Subcutaneous adipose tissue (tissue), 4 donors: ENCODE measurements around the gene TNFSF11. TPM values are rescaled to one million over a fixed set of nuclear protein-coding genes. Genes with fewer than 3 reads are reported as not detected.

Source experiments
- total RNA-seq, 4 donors: library from RNA; depleted of rRNA; stranded (reverse); fragments of >200 nt; gene quantifications; one replicate each; pipeline ENCODE4 v1.1.0, GENCODE V29; 2016
- TF ChIP-seq, protein P1 (sequence below): fragments of 450-650 bp; IDR thresholded peaks from one replicate; pipeline ENCODE4 v1.5.1; 2016; ENCODE audit warnings: low read depth, mild to moderate bottlenecking, control low read depth, antibody characterized with exemption, moderate library complexity

TNFSF11 gene
- total RNA-seq, 4 donors from 2014 or later = not detected

DNA sequence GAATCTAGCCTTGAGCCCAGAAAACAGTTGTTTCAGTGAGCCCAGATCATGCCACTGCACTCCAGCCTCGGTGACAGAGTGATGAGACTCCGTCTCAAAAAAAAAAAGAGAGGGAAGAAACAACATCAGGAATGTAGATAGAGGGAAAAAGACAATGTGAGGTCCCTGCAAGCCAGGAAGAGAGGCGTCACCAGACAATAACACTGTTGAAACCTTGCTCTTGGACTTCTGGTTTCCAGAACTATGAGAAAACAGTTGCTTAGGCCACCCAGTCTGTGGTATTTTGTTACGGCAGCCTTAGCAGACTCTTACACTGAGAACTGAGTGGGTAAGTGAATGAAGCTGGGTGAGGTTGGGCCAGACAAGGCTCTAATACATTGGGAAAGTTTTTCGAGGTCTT, 64.1 kb downstream of the TNFSF11 start:
- TF ChIP-seq, protein P1, sequence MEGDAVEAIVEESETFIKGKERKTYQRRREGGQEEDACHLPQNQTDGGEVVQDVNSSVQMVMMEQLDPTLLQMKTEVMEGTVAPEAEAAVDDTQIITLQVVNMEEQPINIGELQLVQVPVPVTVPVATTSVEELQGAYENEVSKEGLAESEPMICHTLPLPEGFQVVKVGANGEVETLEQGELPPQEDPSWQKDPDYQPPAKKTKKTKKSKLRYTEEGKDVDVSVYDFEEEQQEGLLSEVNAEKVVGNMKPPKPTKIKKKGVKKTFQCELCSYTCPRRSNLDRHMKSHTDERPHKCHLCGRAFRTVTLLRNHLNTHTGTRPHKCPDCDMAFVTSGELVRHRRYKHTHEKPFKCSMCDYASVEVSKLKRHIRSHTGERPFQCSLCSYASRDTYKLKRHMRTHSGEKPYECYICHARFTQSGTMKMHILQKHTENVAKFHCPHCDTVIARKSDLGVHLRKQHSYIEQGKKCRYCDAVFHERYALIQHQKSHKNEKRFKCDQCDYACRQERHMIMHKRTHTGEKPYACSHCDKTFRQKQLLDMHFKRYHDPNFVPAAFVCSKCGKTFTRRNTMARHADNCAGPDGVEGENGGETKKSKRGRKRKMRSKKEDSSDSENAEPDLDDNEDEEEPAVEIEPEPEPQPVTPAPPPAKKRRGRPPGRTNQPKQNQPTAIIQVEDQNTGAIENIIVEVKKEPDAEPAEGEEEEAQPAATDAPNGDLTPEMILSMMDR = no peak

- TF ChIP-seq, protein P1 = no peak
These were observed 64.9 kb downstream of the TNFSF11 start for GRCh38 chr13:42638886-42639285.

GRCh38 chr13:42643076-42643475, 69.1 kb downstream of the TNFSF11 start:
- TF ChIP-seq, protein P1 = no peak

DNA sequence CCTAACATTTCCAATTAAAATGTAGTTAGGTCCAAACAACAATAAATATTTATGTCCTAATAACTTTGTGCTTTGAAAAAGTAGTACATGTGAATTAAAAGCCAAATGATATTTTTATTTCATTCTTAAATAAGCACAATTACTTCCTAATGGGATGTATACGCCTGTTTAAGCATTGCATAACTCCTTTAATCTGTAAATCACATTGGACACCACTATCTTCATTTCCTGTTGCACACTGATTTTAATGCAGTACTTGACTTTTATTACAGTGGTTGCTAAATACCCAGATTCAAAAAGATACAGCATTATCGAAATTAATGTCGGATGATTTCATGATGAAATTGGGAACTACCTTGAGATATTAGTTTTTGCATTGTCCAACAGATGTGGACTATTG, 70.9 kb downstream of the TNFSF11 start:
- TF ChIP-seq, protein P1 = no peak

DNA sequence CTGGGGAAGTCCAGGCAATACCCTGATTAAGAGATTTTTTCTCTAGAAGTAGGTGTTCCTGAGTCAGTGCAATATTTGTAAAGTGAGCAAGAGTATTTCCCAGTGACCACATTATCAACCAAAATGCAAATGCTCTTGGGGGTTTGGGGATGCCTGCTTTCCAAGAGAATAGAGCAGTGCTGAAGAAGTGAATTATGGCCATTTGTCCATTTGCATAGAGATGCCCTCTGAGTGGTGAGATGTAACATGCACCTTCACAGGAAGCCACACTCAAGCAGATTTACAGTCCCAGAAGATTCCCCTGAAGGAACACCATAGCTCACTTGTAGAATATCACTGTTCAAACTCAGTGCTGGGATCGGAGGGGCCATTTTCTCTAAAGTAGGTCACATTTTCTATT, 71.8 kb downstream of the TNFSF11 start:
- TF ChIP-seq, protein P1 = no peak

- TF ChIP-seq, protein P1 = no peak
These were observed 75.2 kb downstream of the TNFSF11 start for GRCh38 chr13:42649141-42649540.

GRCh38 chr13:42649831-42650230, 75.9 kb downstream of the TNFSF11 start:
- TF ChIP-seq, protein P1 = no peak
